ENCODE results near the gene PDE8A. TPM values are rescaled to one million over a fixed set of nuclear protein-coding genes. Genes with fewer than 3 reads are reported as not detected.

PDE8A gene
- total and polyA plus RNA-seq, 12 donors = 10.9 to 46.7 (median 17.4) TPM

DNA sequence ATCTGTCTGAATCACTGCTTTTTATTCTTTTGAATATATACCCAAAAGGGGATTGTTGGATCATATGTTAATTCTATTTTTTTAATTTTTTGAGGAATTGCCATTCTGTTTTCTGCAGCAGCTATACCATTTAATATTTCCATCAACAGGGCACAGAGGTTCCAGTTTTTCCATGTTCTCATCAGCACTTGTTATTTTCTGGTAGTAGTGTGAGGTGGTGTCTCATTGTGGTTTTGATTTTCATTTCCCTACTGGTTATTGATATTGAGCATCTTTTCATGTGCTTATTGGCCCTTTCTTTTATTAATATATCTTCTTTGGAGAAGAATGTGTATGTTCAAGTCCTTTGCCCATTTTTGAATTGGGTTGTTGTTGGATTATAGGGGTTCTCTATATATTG lies 68.1 kb downstream of the PDE8A start:
- H3K27ac ChIP-seq = peak overlapping the region in 1 of 10 donors; percentile 88
- TF ChIP-seq, protein P1, sequence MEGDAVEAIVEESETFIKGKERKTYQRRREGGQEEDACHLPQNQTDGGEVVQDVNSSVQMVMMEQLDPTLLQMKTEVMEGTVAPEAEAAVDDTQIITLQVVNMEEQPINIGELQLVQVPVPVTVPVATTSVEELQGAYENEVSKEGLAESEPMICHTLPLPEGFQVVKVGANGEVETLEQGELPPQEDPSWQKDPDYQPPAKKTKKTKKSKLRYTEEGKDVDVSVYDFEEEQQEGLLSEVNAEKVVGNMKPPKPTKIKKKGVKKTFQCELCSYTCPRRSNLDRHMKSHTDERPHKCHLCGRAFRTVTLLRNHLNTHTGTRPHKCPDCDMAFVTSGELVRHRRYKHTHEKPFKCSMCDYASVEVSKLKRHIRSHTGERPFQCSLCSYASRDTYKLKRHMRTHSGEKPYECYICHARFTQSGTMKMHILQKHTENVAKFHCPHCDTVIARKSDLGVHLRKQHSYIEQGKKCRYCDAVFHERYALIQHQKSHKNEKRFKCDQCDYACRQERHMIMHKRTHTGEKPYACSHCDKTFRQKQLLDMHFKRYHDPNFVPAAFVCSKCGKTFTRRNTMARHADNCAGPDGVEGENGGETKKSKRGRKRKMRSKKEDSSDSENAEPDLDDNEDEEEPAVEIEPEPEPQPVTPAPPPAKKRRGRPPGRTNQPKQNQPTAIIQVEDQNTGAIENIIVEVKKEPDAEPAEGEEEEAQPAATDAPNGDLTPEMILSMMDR (IDR thresholded peaks at IDR 0.05) = no peak
- H3K4me1 ChIP-seq = peaks cover 0 to 60% (median 50%) of the 10 kb centered on the region in 9 donors
- no peak overlapping the region for H3K4me3 ChIP-seq
- H3K9me3 ChIP-seq = peaks cover 0 to 3% (median 0%) of the 10 kb centered on the region in 11 donors
- H3K27me3 ChIP-seq = no peaks in the 10 kb centered on the region
- intact Hi-C loops (cut with DNase I) = loop anchor here in 5 of 10 donors (10.0 kb wide), 2 partner anchors 65 to 455 kb away; partner anchors contain the start of gene PDE8A (in 2 of the 5)
- H3K36me3 ChIP-seq = no peaks in the 10 kb centered on the region
- no peak for ATAC-seq
- no peak for DNase-seq

DNA sequence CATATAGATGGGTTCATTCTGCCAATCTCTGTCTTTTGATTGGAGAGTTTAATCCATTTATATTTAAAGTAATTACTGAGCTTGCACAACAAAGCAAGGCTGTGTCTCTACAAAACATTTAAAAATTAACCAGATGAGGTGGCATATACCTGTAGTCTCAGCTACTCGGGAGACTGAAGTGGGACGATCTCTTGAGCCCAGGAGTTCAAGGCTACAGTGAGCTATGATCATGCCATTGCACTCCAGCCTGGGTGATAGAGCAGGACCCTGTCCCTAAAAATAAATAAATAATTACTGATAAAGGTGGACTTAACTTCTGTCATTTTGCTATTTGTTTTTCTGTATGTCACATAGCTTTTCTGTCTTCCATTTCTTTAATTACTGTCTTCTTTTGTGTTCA lies 78.1 kb downstream of the PDE8A start:
- 49 to 99% methylated on average over 2 of the region's 2 CpGs for WGBS, 2 donors
- TF ChIP-seq, protein P1 (IDR thresholded peaks at IDR 0.05) = no peak

DNA sequence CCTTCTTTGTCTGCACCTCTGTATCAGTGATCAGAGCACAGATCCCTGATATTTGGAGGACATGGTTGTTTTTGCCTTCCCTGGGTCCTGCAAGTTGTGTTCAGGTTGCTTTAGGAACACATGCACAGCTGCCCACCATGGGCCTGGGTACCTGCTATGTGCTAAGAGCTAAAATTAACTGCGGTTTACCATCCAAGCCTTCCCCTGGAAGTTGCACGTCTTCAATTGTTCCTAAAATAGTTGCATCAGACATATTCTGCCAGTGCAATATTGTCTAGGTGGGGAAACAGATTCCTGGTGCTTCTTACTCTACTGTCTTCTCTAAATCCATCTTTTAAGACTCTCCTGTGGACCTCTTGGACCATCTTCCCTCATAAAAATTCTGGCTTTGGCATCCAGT lies 80.9 kb downstream of the PDE8A start:
- peaks cover 0 to 36% (median 14%) of the 10 kb centered on the region in 11 donors for H3K9me3 ChIP-seq
- WGBS, 2 donors = 34 to 54% methylated on average over 2 of the region's 2 CpGs
- H3K27ac ChIP-seq = no peak overlapping the region
- DNase-seq (no peak), ATAC-seq (peak in 3 of 8 donors; percentile 44 to 74 (median 56))
- intact Hi-C loops (cut with DNase I) = no loop called here
- no peaks in the 10 kb centered on the region for H3K27me3 ChIP-seq
- peaks cover 0 to 28% (median 15%) of the 10 kb centered on the region in 9 donors for H3K4me1 ChIP-seq
- H3K4me3 ChIP-seq = no peak overlapping the region
- TF ChIP-seq, protein P1 (IDR thresholded peaks at IDR 0.05) = no peak
- peaks cover 0 to 10% (median 0%) of the 10 kb centered on the region in 9 donors for H3K36me3 ChIP-seq

More for the DNA sequence above, 78.1 kb downstream of the PDE8A start:
- Histone ChIP-seq H3K9me3 (peaks cover 0 to 36% (median 14%) of the 10 kb centered on the region in 11 donors), H3K27me3 (no peaks in the 10 kb centered on the region), H3K4me1 (peaks cover 0 to 27% (median 15%) of the 10 kb centered on the region in 9 donors), H3K36me3 (peaks cover 0 to 4% (median 0%) of the 10 kb centered on the region in 9 donors), H3K27ac (no peak overlapping the region), H3K4me3 (no peak overlapping the region)
- DNase-seq (no peak), ATAC-seq (no peak)
- intact Hi-C loops (cut with DNase I) = no loop called here

DNA sequence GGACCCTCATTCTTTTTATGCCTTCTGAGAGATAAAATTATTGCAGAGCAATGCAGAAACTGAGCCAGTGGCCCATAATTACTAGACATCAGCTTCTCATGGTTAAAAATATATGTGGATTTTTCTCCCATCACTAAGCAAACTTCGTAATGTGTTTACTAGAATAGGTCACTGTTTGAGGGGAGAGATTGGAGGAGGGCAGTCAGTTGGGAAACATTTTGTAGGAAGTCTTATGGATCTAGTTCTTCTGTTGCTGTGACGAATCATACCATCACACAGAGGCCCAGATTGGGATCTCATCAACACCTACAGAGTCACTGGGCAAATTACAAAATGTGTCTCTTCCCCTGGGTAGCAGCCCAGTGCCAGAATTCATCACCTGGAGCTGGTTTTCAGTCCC lies 81.4 kb downstream of the PDE8A start:
- peaks cover 0 to 28% (median 15%) of the 10 kb centered on the region in 9 donors for H3K4me1 ChIP-seq
- 86 to 91% methylated on average over 2 of the region's 2 CpGs for WGBS, 2 donors
- H3K4me3 ChIP-seq = no peak overlapping the region
- TF ChIP-seq, protein P1 (IDR thresholded peaks at IDR 0.05) = no peak
- DNase-seq (no peak), ATAC-seq (peak in 1 of 8 donors; percentile 26)
- intact Hi-C loops (cut with DNase I) = no loop called here
- H3K36me3 ChIP-seq = peaks cover 0 to 15% (median 0%) of the 10 kb centered on the region in 9 donors
- H3K27me3 ChIP-seq = no peaks in the 10 kb centered on the region
- H3K9me3 ChIP-seq = peaks cover 0 to 36% (median 14%) of the 10 kb centered on the region in 11 donors
- H3K27ac ChIP-seq = no peak overlapping the region

Measured in heart right ventricle (tissue), 16 donors.